ENCODE data around the gene FLNB. TPM values are rescaled to one million over a fixed set of nuclear protein-coding genes. Genes with fewer than 3 reads are reported as not detected.

FLNB gene
- total and polyA plus RNA-seq, 12 donors, result 84.6 to 278 (median 131) TPM

- Histone ChIP-seq H3K9me3 (replicated peaks in 1 of 3) (no peaks in the 10 kb centered on the region), H3K27ac (peak overlapping the region in 1 of 5 donors; percentile 39), H3K36me3 (replicated peaks in 1 of 2) (peaks cover 0 to 39% of the 10 kb centered on the region in 2 donors), H3K4me3 (no peak overlapping the region), H3K27me3 (no peaks in the 10 kb centered on the region), H3K4me1 (replicated peaks in 1 of 2) (peaks cover 0 to 16% of the 10 kb centered on the region in 2 donors)
- intact Hi-C loops (cut with DNase I), result no loop called here
- no peak for TF ChIP-seq CTCF (IDR thresholded peaks at IDR 0.05)
- no peak for TF ChIP-seq POLR2A (IDR thresholded peaks at IDR 0.05)
- 88 to 97% (median 92%) methylated on average over 6 to 12 of the region's 12 CpGs for WGBS, 4 donors
- no peak for DNase-seq
Measured at GRCh38 chr3:58116161-58116955, 108.1 kb downstream of the FLNB start.

- no peaks in the 10 kb centered on the region for H3K9me3 ChIP-seq (replicated peaks in 1 of 3)
- peaks cover 0 to 16% of the 10 kb centered on the region in 2 donors for H3K4me1 ChIP-seq (replicated peaks in 1 of 2)
- H3K27ac ChIP-seq, result peak overlapping the region in 3 of 5 donors; percentile 15 to 39 (median 28)
- H3K27me3 ChIP-seq, result no peaks in the 10 kb centered on the region
- peaks cover 0 to 37% of the 10 kb centered on the region in 2 donors for H3K36me3 ChIP-seq (replicated peaks in 1 of 2)
- intact Hi-C loops (cut with DNase I), result no loop called here
- 72 to 87% (median 80%) methylated on average over 4 of the region's 4 CpGs for WGBS, 4 donors
- TF ChIP-seq POLR2A (IDR thresholded peaks at IDR 0.05) (no peak), CTCF (IDR thresholded peaks at IDR 0.05) (no peak)
- DNase-seq, result no peak
- H3K4me3 ChIP-seq, result no peak overlapping the region
Measured at GRCh38 chr3:58116985-58117384, 108.8 kb downstream of the FLNB start.

- Histone ChIP-seq H3K9me3 (replicated peaks in 1 of 3) (no peaks in the 10 kb centered on the region), H3K36me3 (replicated peaks in 1 of 2) (peaks cover 0 to 32% of the 10 kb centered on the region in 2 donors), H3K27ac (peak overlapping the region in 3 of 5 donors; percentile 15 to 57 (median 28)), H3K27me3 (no peaks in the 10 kb centered on the region), H3K4me3 (no peak overlapping the region), H3K4me1 (replicated peaks in 1 of 2) (peaks cover 0 to 16% of the 10 kb centered on the region in 2 donors)
- no peak for TF ChIP-seq POLR2A (IDR thresholded peaks at IDR 0.05)
- TF ChIP-seq CTCF (IDR thresholded peaks at IDR 0.05), result no peak
- intact Hi-C loops (cut with DNase I), result no loop called here
- DNase-seq, result peak; percentile 35 to 85 (median 70)
- WGBS, 4 donors, result 73 to 81% (median 77%) methylated on average over 14 of the region's 14 CpGs
Measured at GRCh38 chr3:58117561-58118181, 109.4 kb downstream of the FLNB start.

GRCh38 chr3:58119186-58119585 lies 111.0 kb downstream of the FLNB start:
- no peak for DNase-seq
- H3K36me3 ChIP-seq (replicated peaks in 1 of 2), result peaks cover 0 to 33% of the 10 kb centered on the region in 2 donors
- WGBS, 4 donors, result 90 to 93% (median 91%) methylated on average over 6 of the region's 6 CpGs
- peaks cover 0 to 16% of the 10 kb centered on the region in 2 donors for H3K4me1 ChIP-seq (replicated peaks in 1 of 2)
- intact Hi-C loops (cut with DNase I), result no loop called here
- no peaks in the 10 kb centered on the region for H3K27me3 ChIP-seq
- TF ChIP-seq POLR2A (IDR thresholded peaks at IDR 0.05) (no peak), CTCF (IDR thresholded peaks at IDR 0.05) (no peak)
- H3K4me3 ChIP-seq, result no peak overlapping the region
- no peak overlapping the region for H3K27ac ChIP-seq
- H3K9me3 ChIP-seq (replicated peaks in 1 of 3), result no peaks in the 10 kb centered on the region

All from adrenal gland (tissue), 12 donors.